CD1c-positive myeloid dendritic cell (primary cell): ENCODE measurements around the gene LHPP.

Experiments used
- DNase-seq: peaks from one replicate; pipeline ENCODE4 v3.0.0-alpha.2; 2016; ENCODE audit errors: extremely low spot score

LHPP gene

DNA sequence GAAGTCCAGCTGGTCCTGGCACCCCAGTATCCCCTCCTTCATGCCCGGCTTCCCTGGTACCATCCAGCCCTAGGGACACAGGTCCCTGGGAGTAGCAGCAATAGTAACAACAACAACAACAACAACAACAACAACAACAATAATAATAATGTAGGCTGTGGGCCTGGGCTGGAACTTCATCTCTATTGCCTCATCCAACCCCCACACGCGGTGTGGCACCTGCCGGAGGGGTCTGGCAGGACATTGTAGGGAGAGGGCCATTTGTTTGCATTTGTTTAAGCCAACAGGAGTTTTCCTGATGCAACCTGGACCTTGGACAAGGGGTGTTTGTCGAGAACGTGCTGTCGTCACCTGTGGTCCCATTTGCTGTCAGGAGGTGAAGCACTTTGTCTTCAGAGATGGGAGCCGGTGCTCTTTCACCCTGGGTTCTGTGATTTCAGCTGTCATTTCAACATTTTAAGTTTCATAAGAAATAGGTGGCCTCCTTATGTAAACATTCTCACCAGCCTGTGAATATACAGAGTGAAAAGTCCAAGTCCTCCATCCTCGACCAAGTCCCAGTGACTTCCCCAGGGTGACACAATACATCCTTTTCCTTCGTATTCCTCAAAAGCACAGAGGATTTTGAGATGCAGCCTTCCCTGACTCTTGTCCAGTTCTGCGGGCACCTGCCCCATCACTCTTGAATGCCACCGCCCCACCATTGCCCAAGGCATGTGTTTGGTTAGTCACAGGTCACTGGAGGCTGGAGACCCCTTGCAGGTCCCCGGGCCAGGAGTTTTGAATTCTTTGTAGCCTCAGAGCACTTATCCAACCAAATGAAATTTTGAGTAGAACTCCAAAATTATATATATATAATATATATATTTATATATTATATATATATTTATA lies 9.2 kb downstream of the LHPP start:
- no peak for DNase-seq

DNA sequence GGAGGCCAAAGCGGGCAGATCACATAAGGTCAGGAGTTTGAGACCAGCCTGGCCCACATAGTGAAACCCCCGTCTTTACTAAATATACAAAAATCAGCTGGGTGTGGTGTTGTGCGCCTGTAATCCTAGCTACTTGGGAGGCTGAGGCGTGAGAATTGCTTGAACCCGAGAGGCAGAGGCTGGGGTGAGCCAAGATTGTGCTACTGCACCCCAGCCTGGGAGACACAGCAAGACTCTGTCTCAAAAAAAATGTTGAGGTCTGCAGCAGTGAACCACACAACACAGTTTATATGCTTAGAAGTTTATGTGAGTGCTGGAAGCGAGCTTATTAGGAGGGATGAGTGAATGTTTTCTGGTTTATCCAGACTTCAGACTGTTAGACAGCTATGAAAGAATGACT lies 10.4 kb downstream of the LHPP start:
- DNase-seq, result no peak

DNA sequence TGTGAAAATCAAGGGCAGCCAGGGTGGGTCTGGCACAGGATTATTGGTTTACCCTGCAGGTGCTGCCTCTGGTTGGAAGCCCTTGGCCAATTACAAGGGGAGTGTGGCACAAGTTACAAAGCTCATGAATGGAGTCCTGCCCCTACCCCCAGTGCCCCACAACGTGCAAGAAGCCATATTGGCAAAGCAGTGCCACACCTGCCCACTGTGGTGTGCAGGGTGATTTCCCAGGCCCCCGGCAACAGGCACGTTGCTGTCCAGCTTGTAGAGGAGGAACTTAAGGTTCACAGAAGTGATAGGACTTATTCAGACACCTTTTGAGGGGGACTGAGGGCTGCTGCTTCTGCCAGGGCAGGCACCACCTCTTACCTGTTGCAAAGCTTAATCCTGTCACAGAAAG lies 11.4 kb downstream of the LHPP start:
- no peak for DNase-seq

DNA sequence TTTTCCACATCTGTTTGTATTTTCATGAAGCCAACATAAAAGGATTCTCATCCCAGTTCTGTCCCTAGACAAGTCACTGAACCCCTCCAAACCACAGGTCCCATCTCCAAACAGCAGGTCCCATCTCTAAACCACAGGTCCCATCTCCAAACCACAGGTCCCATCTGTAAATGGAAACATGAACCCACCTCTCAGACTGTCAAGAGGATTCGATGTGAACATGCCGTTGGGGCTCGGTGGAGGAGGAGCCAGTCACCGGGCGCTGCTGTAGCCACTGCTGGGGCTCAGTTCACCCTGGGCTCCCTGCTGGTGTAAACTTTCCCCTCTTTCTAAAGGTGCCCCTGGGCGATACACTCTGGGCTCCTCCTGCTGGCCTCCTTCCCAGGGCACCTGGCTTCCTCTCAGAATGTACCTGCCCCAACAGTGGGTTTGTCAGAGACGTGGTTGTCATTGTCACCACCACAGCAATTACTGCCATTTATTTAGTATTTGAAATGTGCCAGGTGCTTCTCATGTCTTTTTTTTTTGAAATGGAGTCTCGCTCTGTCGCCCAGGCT lies 13.0 kb downstream of the LHPP start:
- no peak for DNase-seq

DNA sequence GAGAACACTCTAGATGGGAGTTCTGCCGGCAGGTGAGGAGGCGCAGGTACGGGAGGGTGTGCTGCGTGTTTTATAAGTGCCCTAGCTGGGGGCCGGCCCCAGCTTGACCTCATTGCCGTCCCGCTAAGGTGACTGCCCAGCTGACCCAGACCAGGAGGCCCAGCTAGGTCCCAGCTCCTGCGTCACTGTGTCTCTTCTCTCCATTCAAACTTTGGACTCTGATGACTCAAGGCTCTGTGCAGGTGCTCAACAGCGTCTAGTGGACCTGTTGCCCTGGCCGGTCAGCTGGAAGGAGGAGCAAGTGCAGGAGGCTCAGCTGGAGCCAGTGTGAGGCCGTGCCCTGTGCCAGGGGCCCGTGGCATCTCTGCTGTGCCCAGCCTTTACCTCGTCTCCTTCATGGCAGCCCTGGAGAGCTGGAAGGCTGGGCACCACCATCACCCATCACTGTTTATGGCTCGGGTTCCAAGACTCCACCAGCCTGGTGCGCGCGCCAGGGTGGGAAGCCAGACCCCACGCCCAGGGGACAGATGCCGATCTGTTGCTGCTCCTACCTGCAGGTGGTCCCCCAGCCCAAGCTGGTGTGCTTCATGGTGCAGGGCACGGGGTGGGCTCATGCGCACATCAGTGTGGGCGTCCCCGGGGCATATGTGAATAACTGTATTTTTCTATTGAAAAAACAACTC lies 14.6 kb downstream of the LHPP start:
- DNase-seq, result no peak

DNA sequence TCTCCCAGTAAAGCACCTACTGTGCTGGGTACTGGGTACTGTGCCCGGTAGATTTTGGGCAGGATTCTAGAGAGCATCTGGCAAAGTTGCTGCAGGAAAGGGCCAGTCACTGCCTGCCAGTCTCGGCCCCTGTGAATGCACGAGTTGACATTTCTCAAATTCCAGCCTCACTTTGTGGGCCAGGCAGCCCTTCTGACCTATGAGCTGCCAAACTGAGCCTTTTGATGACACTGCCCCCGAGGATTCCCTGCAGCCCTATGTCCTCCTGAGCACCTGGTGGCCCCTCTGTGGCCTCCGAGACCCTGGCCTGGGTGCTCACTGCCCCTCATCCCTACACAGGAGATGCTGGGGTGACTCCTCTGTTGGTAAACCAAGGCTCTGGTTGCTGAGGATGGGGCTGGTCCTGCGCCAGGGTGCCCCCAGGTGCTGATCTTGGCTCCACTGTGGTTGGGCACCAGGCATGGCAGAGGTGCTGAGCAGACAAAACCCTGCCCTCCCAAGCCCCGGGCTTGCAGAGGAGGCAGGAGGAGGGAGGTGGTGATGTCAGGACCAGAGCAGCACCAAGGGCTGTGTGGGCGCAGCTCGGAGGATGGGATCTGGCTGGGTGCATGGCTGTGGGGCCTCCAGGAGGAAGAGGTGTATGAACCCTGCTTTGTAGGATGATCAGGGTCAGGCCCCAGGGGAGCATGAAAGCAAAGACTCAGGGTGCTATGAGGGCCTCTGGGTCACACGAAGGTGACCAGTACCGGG lies 16.2 kb downstream of the LHPP start:
- DNase-seq, result no peak

DNA sequence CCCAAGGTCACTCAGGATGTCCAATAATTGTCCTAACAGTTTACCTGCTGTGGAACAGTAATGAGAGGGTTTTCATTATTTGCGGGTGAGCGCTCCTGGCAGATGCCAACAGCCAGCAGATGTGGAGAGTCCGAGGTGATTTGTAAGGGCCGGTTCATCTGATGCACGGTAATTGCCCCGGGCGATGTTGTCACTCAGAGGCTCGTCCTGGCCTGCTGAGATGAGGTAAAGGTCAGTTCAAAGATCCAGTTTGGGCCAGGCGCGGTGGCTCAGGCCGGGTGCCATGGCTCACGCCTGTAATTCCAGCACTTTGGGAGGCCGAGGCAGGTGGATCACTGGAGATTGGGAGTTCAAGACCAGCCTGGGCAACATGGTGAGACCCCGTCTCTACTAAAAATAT lies 16.9 kb downstream of the LHPP start:
- no peak for DNase-seq

DNA sequence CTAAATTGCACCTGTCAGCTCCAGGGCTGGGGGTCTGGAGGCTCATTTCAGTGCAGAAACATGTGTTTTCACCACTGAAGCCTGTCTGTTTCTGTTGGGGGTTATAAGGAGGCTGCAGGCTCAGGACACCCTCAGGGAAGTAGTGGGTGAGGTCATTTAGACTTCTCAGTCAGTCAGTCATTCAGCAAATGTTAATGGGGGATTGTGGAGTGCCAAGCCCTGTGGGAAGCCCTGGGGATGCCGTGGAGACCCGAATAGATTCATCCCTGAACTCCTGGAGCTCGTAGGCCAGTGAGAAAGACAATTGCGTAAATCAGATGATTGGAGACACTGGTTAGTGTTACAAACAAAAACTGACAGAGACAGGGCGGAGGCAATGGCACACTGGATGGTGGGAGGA lies 19.2 kb downstream of the LHPP start:
- DNase-seq, result no peak

DNA sequence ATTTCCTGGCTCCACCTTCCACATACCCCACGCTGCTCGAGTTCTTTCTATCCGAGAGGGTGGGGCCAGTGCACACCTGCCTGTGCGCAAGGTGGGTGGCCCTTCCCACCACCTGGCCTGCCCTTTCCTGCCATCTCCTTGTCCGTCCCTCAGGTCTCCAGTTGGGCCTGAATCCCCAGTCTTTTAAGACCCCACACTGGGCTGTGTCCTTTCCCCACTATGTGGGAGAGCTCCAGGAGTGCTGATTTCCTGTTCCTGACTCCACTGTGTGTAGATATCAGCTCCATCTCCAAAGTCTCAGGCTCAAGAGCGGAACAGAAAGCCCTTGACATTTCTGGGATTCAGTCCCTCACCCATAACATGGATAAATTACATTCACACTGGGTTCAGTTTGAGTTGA lies 20.1 kb downstream of the LHPP start:
- DNase-seq, result no peak

DNA sequence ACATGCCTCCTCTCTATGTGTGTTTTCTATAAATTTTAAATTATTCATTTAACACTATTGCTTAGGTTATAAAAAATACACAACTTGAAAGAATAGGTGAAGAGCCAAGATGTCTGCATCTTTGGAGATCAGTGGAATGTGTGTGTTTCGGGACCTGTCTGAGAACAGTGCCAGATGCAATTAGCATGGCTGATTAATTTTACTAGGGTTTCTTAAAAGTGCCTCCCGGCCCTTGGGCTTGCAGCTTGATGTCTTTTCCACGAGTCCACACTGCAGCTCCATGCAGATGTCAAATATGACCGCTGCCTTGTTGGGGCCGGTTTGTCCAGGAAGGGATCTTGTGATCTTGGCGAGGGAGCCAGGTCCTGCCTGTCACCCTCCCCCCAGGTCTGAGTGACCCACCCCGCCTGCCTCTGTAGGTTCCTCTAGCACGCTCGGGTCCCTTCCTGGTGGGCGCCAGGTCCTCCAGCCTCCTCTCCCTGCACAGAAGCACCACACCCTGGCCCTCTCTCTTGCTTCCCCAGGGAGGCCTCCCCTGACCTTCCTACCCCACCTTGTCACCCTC lies 20.7 kb downstream of the LHPP start:
- no peak for DNase-seq

DNA sequence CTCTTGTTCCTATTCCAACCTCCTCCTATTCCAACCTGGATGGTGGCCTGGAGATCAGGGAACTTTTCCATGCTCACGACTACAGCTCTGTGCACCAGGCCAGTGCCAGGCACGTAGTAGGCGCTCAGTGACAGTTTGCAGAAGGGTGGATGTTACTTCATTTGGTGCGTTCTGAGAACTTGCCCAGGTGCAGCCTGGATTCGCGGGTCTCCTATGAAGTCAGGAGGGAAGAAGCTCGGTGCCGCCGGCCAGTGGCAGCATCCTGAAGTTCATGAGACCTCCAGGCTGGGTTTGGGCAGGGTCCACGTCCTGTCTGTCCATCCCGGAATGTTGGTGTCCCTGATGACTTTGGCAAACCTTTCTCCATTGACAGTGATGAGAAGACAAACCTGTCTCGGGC lies 21.3 kb downstream of the LHPP start:
- no peak for DNase-seq

DNA sequence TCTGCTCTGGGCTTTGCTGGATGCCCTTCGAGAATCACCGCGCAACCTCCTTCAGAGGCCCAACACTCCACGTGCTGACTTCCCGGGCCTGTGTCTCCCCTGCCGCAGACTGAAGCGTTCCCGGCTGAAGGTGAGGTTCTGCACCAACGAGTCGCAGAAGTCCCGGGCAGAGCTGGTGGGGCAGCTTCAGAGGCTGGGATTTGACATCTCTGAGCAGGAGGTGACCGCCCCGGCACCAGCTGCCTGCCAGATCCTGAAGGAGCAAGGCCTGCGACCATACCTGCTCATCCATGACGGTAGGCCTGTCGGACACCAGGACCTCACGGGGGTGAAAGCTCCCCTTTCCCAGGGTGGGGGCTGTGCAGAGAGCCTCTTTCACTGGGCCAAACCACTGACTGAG lies 22.4 kb downstream of the LHPP start:
- DNase-seq, result no peak

DNA sequence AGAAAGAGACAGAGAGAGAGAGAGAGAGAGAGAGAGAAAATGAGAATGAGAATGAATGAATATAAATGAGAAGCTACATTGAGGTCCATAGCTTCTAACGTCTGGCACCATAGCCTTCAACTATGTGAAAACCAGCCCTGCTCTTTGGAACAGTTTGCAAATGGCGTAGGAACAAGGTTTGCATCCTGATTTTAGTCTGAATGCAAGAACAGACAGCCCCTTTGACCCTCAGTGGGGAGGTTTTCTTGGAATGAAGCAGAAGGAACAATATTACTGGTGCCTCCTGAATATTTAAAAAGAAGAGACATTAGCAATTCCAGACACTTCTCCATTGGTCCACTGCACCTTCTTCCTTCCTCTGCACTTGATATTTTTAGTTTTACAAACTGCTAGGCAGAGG lies 23.0 kb downstream of the LHPP start:
- no peak for DNase-seq

DNA sequence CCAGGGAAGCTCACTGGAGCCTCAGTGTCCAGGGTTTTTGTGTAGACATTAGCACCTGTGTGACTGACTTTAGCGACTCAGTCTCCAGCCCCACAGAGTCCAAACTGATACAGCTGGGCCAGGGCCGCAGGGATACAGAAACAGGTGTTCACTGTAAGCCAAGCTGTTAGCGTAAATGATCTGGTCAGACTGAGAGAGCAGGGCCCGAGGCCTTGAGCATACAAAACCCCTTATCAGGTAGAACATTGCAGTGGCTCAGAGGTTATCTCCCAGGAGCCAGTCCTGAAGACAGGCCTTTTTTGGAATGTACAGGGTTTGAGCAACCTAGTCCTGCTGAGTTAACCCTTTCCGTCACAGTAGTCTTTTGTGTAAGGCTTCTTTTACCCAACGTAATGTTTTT lies 25.0 kb downstream of the LHPP start:
- DNase-seq, result no peak

DNA sequence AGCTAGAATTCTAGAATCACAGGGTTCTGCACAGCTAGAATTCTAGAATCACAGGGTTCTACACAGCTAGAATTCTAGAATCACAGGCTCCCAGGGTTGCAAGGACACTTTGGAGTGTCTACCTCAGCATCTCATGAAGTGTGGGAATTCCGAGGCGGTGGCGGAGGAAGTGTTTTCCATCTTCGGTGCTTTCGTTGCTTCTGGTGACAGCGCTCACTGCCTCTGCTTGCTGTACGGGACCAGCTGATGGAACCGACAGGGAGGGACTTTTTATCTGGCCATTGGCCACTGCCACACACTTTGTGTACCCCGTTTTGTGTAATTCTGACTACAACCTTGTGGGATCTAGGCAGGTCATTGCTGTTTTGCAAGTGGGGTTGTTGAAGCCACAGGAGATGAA lies 29.5 kb downstream of the LHPP start:
- no peak for DNase-seq

DNA sequence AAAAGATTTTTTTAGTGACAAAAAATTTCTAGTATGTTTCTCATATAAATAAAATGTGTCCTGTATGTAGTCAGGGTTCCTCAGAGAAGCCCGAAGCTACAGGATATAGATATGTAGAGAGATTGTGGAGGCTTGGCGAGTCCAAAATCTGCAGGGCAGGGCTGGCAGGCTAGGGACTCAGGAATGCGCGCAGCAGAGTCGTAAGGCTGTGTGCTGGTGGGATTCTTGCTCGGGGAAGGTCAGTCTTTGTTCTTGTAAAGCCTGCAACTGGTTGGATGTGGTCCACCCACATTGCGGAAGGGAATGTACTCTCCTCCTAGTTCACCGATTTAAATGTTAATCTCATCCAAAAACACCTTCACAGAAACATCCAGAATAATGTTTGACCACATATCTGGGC lies 30.6 kb downstream of the LHPP start:
- no peak for DNase-seq

DNA sequence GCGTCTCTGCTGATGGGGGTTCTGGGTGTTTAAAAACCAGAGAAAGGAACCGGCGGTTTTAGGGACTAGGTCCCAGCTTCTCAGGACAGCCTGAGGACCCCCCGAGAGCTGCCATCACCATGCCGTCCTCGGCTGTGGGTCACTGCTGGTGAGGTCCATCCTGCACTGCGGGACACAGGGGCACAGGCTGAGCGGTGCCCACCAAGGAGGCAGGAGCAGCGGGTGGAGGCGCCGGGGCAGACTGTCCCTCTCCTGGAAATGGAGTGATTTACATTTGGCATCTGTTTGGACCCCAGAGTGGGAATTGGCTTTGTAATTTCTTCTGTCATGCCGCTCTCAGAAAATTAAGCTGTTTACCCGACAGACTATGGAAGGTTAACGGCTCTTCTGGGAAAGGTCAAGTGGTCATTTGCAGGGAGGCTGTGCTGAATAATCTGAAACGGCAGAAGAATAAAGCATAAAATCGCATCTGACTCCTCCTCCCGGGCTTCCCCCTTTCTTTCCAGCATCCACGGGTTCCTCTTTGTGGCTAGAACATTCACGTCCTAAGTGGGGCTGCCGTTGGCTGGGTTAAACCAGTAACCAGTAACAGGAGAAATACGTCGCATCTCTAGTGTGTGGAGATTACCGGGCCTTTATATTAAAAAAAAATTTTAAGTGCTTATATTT lies 31.7 kb downstream of the LHPP start:
- peak; percentile 58 for DNase-seq

DNA sequence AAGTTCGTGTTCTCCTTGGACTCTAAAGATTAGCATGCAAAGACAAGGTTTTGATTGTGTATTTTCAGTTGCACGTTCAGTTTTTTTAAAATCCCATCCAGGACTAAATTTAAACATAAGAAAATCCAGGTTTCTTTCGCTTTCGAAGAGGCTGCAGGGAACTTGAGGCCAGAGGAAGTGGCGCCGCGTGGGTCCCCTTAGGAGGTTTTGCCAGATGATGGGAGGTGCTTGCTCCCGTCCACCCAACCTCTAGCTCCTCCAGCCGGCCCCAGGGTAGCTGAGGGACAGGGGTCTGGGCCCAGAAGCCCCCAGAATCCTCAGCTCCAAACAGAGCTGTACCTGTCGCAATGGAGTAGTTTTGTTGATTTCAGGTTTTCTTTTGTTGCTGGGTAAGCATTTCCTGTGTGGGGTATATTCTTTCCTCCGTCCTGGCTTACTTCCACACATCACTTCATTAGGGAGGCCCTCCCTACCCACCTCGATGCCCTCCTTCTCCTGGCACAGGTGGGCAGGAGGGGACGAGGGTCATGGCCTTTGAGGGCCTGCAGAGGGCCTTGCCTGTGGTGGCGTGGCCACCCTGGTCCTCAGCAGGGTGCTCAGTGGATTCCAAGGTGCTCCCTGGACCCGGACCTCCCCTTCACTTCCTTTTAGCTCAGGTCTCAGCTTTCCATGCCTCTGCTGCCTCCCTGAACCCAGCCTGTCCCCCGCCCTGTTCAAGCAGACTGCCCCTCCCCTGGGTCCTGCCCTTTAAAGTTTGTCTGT lies 32.6 kb downstream of the LHPP start:
- DNase-seq, result peak; percentile 42

DNA sequence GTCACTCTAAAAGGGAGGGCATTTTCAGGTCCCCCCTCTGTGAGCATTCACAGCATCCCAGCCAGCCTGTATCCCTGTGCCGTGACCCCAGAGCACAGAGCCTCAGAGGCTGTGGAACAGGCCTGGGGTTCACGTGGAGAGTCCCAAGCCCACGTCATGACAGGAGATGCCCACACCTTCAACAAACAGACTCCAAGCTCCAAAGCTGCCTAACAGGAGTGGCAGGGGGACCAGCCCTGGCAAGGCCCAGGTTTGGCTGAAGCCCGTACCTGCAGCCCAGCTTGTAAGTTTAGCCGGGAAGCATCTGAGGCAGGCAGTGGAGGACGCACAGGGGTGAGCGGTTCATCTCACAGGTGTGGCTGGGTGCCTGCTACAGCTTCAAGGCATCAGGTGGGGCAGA lies 33.5 kb downstream of the LHPP start:
- DNase-seq, result no peak

DNA sequence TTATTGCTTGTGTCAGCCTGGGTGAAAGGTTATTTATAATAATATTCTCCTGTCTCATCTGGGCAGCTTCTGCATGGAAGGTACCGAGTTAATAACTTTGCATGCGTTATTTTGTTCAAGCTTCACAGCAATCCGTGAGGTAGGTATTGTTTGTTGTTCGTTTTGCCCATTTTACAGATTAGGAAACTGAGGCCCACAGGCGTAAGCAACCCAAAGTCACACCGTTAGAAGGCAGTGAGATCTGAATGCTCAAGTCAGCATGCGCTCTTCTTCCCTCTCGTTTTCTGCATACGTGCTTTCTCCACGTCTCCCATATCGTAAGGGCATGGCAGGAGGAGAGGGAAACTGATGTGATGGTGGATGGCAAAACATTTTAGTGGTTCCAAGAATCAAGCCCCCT lies 34.1 kb downstream of the LHPP start:
- no peak for DNase-seq

DNA sequence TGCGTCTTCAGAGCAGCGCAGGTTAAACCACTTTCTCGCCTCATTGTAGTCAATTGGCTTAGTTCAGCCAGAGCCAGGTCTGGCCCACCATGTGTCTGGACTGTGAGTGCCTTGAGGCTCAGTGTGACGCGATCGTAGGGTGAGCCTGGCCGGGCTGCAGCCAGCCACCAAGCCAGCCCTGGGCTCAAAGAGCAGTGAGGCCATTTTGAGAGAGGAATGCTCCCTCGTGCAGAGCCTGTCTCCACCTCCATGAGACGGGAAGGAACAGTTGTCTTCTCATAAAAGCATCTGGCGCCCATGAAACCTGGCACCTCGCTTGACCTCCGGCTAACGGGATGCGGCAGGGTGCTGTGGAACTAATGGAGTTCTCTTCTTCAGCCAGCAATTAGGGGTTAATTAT lies 34.5 kb downstream of the LHPP start:
- no peak for DNase-seq
